H9 (cell line): ENCODE measurements around the gene IRF2. TPM values are rescaled to one million over a fixed set of nuclear protein-coding genes. Genes with fewer than 3 reads are reported as not detected.

ENCODE experiments used
- DNase-seq: peaks from one replicate; pipeline ENCODE4 v3.0.0-alpha.2; 2017
- H2AFZ ChIP-seq: one replicate; pipeline ENCODE4 v1.6.1; 2013; ENCODE audit warnings: mild to moderate bottlenecking, low read length, control low read depth, moderate library complexity
- H2AK5ac ChIP-seq: 2 replicates; pipeline ENCODE4 v1.6.1; 2013; ENCODE audit warnings: low read length, control low read depth, mixed read lengths; ENCODE audit not compliant: insufficient read length
- H2BK120ac ChIP-seq: one replicate; pipeline ENCODE4 v1.6.1; 2013; ENCODE audit warnings: low read depth, mild to moderate bottlenecking, low read length, control low read depth, inconsistent platforms; ENCODE audit not compliant: poor library complexity, severe bottlenecking
- H2BK12ac ChIP-seq: 2 replicates; pipeline ENCODE4 v1.6.1; 2013; ENCODE audit warnings: low read length, control low read depth, mixed read lengths, low read depth; ENCODE audit not compliant: insufficient read length
- H2BK15ac ChIP-seq: 2 replicates; pipeline ENCODE4 v1.6.1; 2013; ENCODE audit warnings: low read depth, low read length, control low read depth
- H2BK20ac ChIP-seq: one replicate; pipeline ENCODE4 v1.6.1; 2013; ENCODE audit warnings: low read depth, mild to moderate bottlenecking, low read length, control low read depth, inconsistent platforms; ENCODE audit not compliant: poor library complexity, severe bottlenecking
- H2BK5ac ChIP-seq: 2 replicates; pipeline ENCODE4 v1.6.1; 2013; ENCODE audit warnings: low read length, control low read depth, mixed read lengths; ENCODE audit not compliant: insufficient read length
- H3K14ac ChIP-seq: 2 replicates; pipeline ENCODE4 v1.6.1; 2013; ENCODE audit warnings: low read length, control low read depth; ENCODE audit not compliant: insufficient read depth
- H3K18ac ChIP-seq: 2 replicates; pipeline ENCODE4 v1.6.1; 2013; ENCODE audit warnings: low read depth, mild to moderate bottlenecking, mixed read lengths, low read length, control low read depth; ENCODE audit not compliant: insufficient read length
- H3K23ac ChIP-seq: 2 replicates; pipeline ENCODE4 v1.6.1; 2013; ENCODE audit warnings: low read length, control low read depth, mixed read lengths, low read depth; ENCODE audit not compliant: insufficient read length
- H3K23me2 ChIP-seq: 2 replicates; pipeline ENCODE4 v1.6.1; 2013; ENCODE audit warnings: low read depth, mild to moderate bottlenecking, mixed read lengths, low read length, control low read depth; ENCODE audit not compliant: insufficient read length, poor library complexity, severe bottlenecking
- H3K27ac ChIP-seq: 2 replicates; pipeline ENCODE4 v1.5.1; 2013; ENCODE audit warnings: low read length, control low read depth, mixed read lengths, low read depth; ENCODE audit not compliant: insufficient read length
- H3K27me3 ChIP-seq: 2 replicates; pipeline ENCODE4 v1.6.1; 2013; ENCODE audit warnings: low read length, control low read depth, inconsistent platforms; ENCODE audit not compliant: insufficient read depth
- H3K4ac ChIP-seq: 2 replicates; pipeline ENCODE4 v1.6.1; 2013; ENCODE audit warnings: low read depth, mild to moderate bottlenecking, control low read depth, inconsistent platforms, low read length, moderate library complexity
- H3K4me1 ChIP-seq: 2 replicates; pipeline ENCODE4 v1.6.1; 2013; ENCODE audit warnings: low read length, control low read depth, inconsistent platforms; ENCODE audit not compliant: insufficient read depth
- H3K4me2 ChIP-seq: 2 replicates; pipeline ENCODE4 v1.6.1; 2013; ENCODE audit warnings: low read length, control low read depth, mixed read lengths; ENCODE audit not compliant: insufficient read length, insufficient read depth
- H3K56ac ChIP-seq: 2 replicates; pipeline ENCODE4 v1.6.1; 2013; ENCODE audit warnings: low read depth, mild to moderate bottlenecking, mixed read lengths, low read length, control low read depth; ENCODE audit not compliant: insufficient read length
- H3K79me1 ChIP-seq: 2 replicates; pipeline ENCODE4 v1.6.1; 2013; ENCODE audit warnings: low read depth, mild to moderate bottlenecking, moderate library complexity, low read length, control low read depth, inconsistent platforms; ENCODE audit not compliant: insufficient read depth, poor library complexity, severe bottlenecking
- H3K79me2 ChIP-seq: 2 replicates; pipeline ENCODE4 v1.6.1; 2013; ENCODE audit warnings: low read length, control low read depth, inconsistent platforms; ENCODE audit not compliant: insufficient read depth
- H3K9ac ChIP-seq: 2 replicates; pipeline ENCODE4 v1.6.1; 2013; ENCODE audit warnings: low read length, control low read depth, mixed read lengths; ENCODE audit not compliant: insufficient read length; ENCODE audit errors: extremely low read depth
- H3K9me3 ChIP-seq: one replicate; pipeline ENCODE4 v1.6.1; 2013; ENCODE audit warnings: low read depth, low read length, inconsistent platforms; ENCODE audit not compliant: control insufficient read depth
- H3T11ph ChIP-seq: one replicate; pipeline ENCODE4 v1.6.1; 2013; ENCODE audit warnings: mild to moderate bottlenecking, low read length, control low read depth, inconsistent platforms
- H4K20me1 ChIP-seq: one replicate; pipeline ENCODE4 v1.6.1; 2013; ENCODE audit not compliant: control insufficient read depth, insufficient read length, insufficient read depth
- H4K5ac ChIP-seq: 2 replicates; pipeline ENCODE4 v1.6.1; 2013; ENCODE audit warnings: low read depth, mild to moderate bottlenecking, mixed read lengths, low read length, control low read depth; ENCODE audit not compliant: insufficient read length
- H4K8ac ChIP-seq: replicated peaks from 2 replicates; pipeline ENCODE4 v1.6.1; 2013; ENCODE audit warnings: low read length, control low read depth, mixed read lengths, low read depth; ENCODE audit not compliant: insufficient read length
- H4K91ac ChIP-seq: 2 replicates; pipeline ENCODE4 v1.6.1; 2013; ENCODE audit warnings: low read depth, mild to moderate bottlenecking, moderate library complexity, mixed read lengths, low read length, control low read depth; ENCODE audit not compliant: insufficient read length
- H3K27ac Mint-ChIP-seq, 3 experiments: 2 replicates in 2 of 3; 3 replicates in 1 of 3; pipeline ENCODE4 v1.8.0; 2020 to 2021; ENCODE audit warnings: mixed read lengths in 3 of 3, mild to moderate bottlenecking in 1 of 3, moderate library complexity in 1 of 3
- H3K27me3 Mint-ChIP-seq: 2 replicates; pipeline ENCODE4 v1.8.0; 2021; ENCODE audit warnings: low read depth, mild to moderate bottlenecking, moderate library complexity, mixed read lengths
- H3K36me3 Mint-ChIP-seq, 3 experiments: 2 replicates in 2 of 3; 3 replicates in 1 of 3; pipeline ENCODE4 v1.8.0; 2020 to 2021; ENCODE audit warnings: low read depth in 3 of 3, mixed read lengths in 3 of 3; ENCODE audit not compliant: insufficient read depth in 1 of 3
- H3K4me1 Mint-ChIP-seq, 2 experiments: 2 replicates each; pipeline ENCODE4 v1.8.0; 2020; ENCODE audit warnings: mixed read lengths in 2 of 2
- H3K4me3 Mint-ChIP-seq, 2 experiments: 2 replicates in 1 of 2; 3 replicates in 1 of 2; pipeline ENCODE4 v1.8.0; 2020 to 2021; ENCODE audit warnings: mild to moderate bottlenecking in 2 of 2, mixed read lengths in 2 of 2, moderate library complexity in 1 of 2
- H3K9me3 Mint-ChIP-seq, 2 experiments: 2 replicates in 1 of 2; 3 replicates in 1 of 2; pipeline ENCODE4 v1.8.0; 2020; ENCODE audit warnings: mild to moderate bottlenecking in 2 of 2, mixed read lengths in 2 of 2, moderate library complexity in 1 of 2
- WGBS: extraction: QIAGEN DNeasy Blood & Tissue Kit; methylation state at CpG from one replicate; pipeline ENCODE4 v1.1.7; 2013; ENCODE audit warnings: missing lambda C conversion rate, low lambda C conversion rate, mixed read lengths; ENCODE audit not compliant: insufficient read length; ENCODE audit errors: extremely low coverage; 5-methylcytosine and 5-hydroxymethylcytosine counted together
- total RNA-seq: library from RNA; stranded (reverse); gene quantifications from 2 replicates; pipeline ENCODE4 v1.2.1, GENCODE V29; 2021
- TF ChIP-seq, protein P1 (sequence below): fragments of 200-600 bp; sonication (generic); conservative IDR thresholded peaks from 3 replicates; pipeline ENCODE4 v1.8.0; 2021; ENCODE audit warnings: antibody characterized with exemption, mild to moderate bottlenecking

Gene IRF2
- total RNA-seq, 1 experiment from 2014 or later, result 13.5 TPM

- no peaks in the 10 kb centered on the region for H4K20me1 ChIP-seq
- no peaks in the 10 kb centered on the region for H3K23me2 ChIP-seq
- Mint-ChIP-seq H3K4me3 (no peak overlapping the region), H3K36me3 (peaks cover 21 to 41% (median 40%) of the 10 kb centered on the region in 3 experiments), H3K9me3 (no peaks in the 10 kb centered on the region), H3K27me3 (no peaks in the 10 kb centered on the region), H3K4me1 (peaks cover 12% of the 10 kb centered on the region in 2 experiments), H3K27ac (peak overlapping the region in 2 of 3 experiments; percentile 5 to 32; a peak in 2 of 7 replicates)
- H3K9ac ChIP-seq, result no peak overlapping the region
- no peak overlapping the region for H3K23ac ChIP-seq
- no peak overlapping the region for H3K14ac ChIP-seq
- H3K79me1 ChIP-seq, result no peaks in the 10 kb centered on the region
- no peak overlapping the region for H2AK5ac ChIP-seq
- no CpG with 5 or more reads among the region's 13 CpGs for WGBS
- H3K27me3 ChIP-seq, result no peaks in the 10 kb centered on the region
- H3T11ph ChIP-seq, result no peak overlapping the region
- H3K4ac ChIP-seq, result no peak overlapping the region
- H3K4me1 ChIP-seq, result peaks cover 3% of the 10 kb centered on the region
- H3K79me2 ChIP-seq, result no peaks in the 10 kb centered on the region
- H2BK5ac ChIP-seq, result no peak overlapping the region
- H4K8ac ChIP-seq, result no peak overlapping the region
- TF ChIP-seq, protein P1, sequence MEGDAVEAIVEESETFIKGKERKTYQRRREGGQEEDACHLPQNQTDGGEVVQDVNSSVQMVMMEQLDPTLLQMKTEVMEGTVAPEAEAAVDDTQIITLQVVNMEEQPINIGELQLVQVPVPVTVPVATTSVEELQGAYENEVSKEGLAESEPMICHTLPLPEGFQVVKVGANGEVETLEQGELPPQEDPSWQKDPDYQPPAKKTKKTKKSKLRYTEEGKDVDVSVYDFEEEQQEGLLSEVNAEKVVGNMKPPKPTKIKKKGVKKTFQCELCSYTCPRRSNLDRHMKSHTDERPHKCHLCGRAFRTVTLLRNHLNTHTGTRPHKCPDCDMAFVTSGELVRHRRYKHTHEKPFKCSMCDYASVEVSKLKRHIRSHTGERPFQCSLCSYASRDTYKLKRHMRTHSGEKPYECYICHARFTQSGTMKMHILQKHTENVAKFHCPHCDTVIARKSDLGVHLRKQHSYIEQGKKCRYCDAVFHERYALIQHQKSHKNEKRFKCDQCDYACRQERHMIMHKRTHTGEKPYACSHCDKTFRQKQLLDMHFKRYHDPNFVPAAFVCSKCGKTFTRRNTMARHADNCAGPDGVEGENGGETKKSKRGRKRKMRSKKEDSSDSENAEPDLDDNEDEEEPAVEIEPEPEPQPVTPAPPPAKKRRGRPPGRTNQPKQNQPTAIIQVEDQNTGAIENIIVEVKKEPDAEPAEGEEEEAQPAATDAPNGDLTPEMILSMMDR, result no peak
- H2BK20ac ChIP-seq, result no peak overlapping the region
- no peaks in the 10 kb centered on the region for H3K9me3 ChIP-seq
- no peak overlapping the region for H3K27ac ChIP-seq
- H4K5ac ChIP-seq, result no peak overlapping the region
- H3K56ac ChIP-seq, result no peak overlapping the region
- DNase-seq, result no peak
- H4K91ac ChIP-seq, result no peak overlapping the region
- no peak overlapping the region for H3K4me2 ChIP-seq
- H2BK12ac ChIP-seq, result no peak overlapping the region
- no peak overlapping the region for H2AFZ ChIP-seq
- no peak overlapping the region for H2BK15ac ChIP-seq
- no peak overlapping the region for H3K18ac ChIP-seq
- no peak overlapping the region for H2BK120ac ChIP-seq
These were observed 60.9 kb downstream of the IRF2 start for GRCh38 chr4:184413261-184414046.
